HG03064 (cell line): ENCODE measurements around the gene MTARC1.

Experiments used
- ATAC-seq: cut with Tn5 transposase; IDR thresholded peaks from one replicate; pipeline ENCODE4 v1.9.1; 2021; ENCODE audit warnings: low read depth; ENCODE audit not compliant: unreplicated experiment

The MTARC1 gene

DNA sequence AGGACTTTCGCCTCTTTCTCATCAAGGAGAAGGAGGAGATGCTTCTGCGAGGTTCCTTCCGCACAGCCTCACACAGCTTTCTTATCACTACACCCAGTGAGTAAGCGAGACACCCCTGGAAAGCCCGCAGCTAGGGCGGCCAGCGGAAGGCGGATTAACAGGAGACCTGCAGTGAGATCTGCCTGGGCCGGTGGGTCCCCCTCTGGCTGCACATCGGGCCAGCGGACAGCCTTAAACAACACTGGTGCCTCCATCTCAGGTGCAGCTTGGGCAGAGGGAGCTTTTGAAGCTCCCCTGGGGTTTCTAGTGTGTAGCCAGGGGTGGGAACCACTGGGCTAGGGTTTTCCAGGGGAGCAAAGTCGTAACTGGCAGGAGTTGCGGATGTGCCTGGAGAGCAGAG, 17.5 kb upstream of the MTARC1 start:
- ATAC-seq = no peak

DNA sequence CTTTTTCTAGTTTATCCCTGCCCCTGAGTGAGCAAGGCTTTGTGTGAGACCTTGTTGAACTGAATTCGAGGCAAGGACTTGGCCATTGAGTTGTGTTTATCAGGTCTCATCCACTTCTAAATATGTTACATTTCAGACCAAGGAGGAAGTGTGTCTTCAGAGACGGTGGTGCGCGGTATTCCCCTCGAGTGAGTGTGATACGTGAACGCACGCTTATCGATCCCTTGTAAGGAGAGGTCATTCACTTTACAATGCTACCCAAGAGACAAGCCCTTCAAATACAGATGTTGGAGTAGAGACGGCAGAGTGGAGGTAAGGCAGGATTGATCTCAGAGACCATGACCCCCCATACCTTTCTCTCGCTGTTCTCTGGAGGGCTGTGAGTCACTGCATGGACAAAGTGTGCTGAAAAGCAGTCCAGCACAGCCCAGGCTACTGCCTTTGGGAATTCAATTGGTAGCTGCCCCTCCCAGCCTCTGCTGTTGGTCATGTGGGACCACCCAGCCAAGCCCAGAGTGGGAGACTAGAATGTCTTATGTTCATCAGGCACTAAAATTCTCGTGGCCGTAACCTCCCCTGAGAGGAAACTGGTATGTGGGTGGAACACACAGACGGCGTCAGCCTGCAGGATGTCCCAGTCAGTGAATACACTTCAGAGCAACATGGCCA, 16.3 kb upstream of the MTARC1 start:
- peak; percentile 63 for ATAC-seq

DNA sequence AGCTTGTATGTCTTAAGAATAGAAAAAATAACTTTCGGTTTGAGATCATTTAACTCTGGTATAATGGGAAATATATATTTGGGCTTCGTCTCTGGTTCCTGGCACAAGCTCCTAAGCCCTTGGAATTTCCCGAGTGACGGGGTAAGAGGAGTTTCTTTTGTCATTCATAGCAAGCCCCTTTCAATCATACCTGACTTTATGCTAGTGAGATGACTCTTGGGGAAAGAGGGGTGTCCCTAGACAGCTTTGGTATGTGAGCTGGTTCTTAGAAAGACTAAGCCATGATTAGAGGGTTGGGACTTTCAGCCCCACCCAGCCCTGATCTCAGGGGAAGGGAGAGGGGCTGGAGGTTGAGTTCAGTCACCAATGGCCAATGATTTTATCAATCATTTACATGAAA, 13.9 kb upstream of the MTARC1 start:
- ATAC-seq = no peak

DNA sequence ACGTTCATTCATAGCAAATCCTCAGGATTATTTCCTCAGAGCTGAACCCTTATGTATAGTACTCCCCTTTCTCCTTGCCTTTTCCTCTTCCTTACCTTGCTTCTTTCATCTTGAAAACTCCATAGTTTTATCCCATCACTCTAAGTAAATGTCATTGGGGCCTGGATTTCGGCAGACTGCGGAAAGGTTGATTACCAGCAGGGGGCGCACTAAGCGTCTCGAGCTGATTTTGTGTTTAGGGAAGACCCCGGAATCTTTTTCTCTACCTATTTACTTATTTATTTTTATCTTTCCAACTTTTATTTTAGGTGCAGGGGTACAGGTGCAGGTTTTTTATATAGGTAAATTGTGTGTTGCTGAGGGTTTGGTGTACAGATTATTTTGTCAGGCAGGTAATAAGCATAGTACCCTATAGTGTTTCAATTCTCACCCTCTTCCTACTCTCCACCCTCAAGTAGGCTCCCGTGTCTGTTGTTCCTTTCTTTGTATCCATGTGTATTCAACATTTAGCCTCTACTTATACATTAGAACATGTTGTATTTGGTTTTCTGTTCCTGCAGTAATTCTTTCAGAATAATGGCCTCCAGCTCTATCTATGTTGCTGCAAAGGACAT, 11.4 kb upstream of the MTARC1 start:
- no peak for ATAC-seq

DNA sequence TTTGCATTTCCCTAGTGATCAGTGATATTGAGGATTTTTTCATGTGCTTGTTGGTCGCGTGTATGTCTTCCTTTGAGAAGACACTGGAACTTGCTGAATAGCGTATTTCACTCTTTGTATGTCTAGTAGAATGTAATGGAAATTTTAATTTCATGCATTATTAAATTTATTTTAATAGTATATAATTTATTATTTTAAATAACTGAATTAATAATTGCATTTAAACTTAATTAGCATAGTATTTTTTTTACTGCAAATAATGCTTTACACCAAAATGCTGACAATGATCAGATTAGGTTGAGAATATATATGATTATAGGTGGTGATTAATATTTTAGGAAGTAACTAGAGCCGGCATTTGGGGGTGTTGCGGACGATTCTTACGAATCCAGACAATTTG, 10.5 kb upstream of the MTARC1 start:
- no peak for ATAC-seq

DNA sequence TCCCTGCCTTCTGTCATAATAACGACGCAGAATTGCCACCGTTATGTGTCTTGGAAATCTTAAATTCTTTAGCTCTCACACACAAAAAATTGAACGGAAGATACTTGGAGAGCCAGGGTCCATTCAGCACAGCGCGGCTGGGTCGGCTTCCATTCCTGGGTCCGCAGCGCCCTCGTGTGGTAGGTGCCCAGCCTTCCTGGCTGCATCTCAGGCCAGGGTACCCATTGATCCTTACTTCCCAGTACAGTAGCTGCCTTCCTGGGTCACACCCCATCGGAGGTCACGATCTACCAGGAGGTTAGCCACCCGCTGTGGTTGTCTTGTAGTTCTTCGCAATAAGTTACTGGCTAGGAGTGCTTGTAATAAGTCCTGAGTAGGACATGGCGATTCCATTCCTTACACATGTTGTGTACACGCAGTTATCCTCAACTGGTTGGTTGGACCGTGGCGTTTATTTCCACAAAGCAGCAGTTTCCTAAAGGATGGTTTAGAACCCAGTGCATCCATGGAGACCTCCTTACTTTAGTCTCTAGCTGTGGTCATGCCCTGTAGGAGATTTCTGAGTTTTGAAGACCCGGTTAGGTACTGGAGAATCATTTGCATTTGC, 9.9 kb upstream of the MTARC1 start:
- peak; percentile 73 for ATAC-seq

DNA sequence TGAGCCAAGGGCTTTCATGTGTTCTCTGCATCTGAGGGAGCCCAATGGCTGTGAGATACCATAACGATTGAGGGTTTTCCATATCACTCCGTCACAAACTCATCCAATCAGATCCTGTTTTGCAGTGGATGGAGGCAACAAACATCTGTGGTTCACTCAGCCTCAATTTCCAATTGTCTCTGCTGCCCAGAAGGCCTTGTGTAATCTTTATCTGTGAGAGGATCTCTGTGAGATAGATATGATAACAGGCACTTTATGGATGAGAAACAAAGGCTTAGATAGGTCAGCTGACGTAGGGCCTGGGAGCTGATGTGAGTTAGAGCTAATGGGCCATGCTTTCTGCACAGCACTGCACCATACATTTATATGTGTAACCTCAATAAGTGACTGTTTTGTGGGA, 3.3 kb upstream of the MTARC1 start:
- no peak for ATAC-seq

DNA sequence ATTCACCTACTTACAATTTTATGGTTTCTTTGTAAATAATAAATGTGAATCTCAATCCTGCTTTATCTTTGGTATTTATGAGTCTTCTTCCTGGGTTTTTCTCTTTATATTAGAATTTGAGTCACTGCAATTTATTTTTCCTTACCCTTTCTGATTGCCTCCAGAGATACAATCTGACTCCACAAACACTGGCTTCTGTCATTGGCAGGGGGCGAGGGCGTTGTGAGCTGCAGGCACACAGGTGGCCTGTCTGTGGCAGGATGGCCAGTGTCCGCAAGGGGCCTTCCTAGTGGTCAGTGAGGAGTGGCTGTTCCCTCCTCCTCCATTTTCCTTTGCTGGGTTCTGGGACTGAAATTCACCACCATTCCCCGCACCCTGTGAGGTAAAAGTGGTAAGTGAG, 2.0 kb upstream of the MTARC1 start:
- no peak for ATAC-seq

DNA sequence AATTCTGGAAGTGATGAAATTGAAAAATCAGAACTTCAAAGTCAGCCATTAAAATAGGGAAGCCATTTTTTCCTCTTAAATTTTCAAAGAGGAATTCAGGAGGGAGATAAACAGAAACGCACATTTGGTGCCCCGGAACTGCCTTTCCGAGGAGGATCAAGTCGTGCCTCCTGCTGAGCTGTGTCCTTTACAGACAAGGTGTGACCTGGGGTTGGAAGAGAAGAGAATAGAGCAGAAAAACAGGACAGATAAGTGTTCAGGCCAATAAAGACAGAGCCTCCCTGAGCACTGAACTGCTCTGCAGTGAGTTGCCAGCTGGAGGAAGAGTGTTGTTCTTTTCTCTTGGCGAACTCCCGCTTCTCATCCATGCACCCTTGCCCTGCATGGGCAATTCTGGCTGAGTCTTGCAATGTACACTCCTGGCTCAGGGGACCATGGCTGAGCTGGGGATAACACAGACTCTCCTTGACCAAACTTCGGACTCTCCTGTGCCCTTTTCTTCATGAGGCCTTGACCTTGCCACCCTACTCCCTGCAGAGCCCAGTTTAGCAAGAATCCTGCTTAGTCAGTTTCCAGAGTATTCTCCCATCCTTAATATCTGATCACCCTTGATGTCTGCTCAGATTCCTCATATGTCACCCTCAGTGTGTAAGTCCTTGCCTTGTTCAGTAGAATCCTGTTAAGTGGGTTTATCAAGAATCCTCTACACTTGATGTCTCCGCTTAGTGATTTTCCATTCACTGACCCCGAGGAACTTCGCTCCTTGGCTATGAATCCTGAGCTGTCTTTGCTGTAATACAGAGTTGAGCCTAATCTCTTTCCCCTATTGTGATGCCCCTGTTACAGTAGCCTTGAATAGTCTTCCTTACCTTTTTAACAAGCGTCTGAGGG, 1.3 kb upstream of the MTARC1 start:
- no peak for ATAC-seq

DNA sequence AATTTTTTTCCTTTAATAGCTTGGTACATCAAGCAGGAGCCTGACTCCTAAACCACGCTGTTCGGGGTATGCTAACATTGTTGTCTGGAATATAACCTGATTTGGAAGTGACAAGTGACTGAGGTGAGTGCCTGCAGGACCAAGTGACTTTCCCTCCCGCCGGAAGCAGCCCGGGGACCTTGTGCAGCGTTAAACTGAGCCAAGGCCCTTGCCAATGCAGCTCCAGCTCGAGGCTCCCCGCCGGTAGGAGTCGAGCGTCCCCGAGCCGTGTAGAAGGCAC, 716 bp upstream of the MTARC1 start:
- ATAC-seq = no peak

DNA sequence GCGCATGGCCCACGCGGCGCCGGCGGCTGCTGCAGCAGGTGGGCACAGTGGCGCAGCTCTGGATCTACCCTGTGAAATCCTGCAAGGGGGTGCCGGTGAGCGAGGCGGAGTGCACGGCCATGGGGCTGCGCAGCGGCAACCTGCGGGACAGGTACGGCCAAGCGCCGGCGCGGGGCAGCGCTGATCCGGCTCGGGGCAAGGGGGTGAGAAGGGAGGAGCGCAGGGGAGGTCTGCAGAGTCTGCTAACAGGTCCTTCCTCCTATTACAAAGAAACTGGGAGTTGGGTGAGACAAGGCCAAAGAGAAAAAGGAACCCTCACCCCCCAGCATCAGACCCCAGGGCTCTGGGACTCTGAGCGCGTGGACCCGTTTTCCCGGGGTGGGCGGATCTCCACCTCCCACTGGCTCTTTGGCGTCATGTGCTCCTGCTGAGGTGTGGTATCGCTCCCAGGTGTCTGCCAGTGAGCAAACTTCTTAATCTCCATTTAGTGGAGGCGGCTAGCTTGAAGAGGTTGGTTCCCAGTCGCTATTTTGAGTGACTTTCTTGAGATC, 431 bp downstream of the MTARC1 start:
- no peak for ATAC-seq

DNA sequence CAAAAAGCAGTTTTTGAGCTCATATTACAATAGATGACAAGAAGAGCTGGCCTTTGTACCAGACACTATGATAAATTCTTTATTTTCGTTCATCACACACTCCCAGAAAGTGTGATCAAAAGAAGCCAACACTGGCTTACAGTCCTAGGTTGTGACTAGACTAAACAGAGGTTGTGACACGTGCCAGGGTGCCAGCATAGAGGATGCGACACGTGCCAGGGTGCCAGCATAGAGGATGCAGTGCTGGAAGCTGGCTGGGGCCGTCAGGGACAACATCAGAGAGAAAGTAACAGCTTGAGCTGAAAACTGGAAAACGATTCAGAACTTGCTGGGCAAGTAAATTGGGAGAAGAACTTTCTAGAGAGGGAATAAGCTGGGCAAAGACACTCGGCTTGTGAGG, 2.2 kb downstream of the MTARC1 start:
- no peak for ATAC-seq

DNA sequence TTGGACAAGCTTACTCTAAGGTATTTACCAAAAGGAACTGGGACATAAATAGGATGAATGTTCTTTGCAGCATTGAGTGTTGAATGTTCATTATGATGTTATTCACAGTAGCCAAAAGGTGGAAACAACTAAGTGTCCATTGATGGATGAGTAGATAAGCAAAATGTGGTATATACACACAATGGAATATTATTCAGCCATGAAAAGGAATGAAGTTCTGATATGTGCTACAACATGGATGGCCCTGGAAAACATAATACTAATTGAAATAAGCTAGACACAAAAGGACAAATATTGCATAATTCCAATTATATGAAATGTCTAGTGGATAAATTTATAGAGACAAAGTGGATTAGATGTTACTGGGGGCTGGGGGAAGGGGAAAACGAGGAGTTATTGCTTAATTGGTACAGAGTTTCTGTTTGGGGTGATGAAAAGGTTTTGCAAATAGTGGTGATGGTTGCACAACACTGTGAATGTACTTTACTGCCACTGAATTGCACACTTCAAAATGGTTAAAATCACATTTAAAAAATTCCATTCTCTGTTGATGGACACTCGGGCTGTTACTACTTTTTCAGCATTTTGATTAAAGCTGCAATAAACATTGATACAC, 2.9 kb downstream of the MTARC1 start:
- ATAC-seq = no peak

DNA sequence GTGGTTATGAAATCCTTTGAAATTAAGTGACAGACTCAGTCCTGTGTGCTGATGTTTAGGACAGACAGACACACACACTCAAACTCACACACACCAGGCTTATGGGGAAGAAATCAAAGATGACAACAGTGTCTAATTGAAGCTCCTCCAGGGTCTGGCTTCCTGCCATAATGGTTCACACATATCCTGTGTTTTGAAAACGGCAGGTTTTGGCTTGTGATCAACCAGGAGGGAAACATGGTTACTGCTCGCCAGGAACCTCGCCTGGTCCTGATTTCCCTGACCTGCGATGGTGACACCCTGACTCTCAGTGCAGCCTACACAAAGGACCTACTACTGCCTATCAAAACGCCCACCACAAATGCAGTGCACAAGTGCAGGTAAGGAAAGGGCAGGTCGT, 4.6 kb downstream of the MTARC1 start:
- no peak for ATAC-seq

DNA sequence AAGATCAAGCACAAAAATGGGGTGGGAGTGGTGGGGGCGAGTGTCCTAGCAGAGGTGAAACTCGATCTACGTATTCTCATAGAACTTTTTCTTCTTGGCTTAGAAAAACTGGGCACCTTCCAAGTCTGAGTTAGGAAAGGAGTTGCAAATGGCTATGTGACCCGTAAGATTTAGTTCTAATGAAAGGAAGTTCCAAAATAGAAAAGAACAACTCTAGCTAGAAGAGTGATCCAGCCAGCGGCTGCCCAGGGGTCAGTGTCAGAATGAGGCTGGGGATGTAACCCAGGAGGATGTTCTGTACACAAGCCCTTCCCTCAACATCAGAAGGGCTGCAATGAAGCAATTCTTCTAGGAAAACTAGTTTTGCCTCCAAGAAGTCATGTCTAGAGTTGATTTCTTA, 5.2 kb downstream of the MTARC1 start:
- ATAC-seq = no peak

DNA sequence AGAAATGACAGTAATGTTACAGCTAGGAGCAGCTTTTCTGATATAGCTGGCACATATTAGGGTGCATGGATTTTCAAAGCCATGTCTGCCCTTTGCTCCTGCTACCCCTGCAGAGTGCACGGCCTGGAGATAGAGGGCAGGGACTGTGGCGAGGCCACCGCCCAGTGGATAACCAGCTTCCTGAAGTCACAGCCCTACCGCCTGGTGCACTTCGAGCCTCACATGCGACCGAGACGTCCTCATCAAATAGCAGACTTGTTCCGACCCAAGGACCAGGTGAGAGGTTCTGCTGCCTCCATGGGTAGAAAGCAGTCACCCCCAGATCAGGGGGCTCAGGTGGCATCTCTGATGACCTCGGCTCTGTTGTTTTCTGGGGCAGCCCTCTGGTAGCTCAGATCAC, 9.8 kb downstream of the MTARC1 start:
- ATAC-seq = no peak

DNA sequence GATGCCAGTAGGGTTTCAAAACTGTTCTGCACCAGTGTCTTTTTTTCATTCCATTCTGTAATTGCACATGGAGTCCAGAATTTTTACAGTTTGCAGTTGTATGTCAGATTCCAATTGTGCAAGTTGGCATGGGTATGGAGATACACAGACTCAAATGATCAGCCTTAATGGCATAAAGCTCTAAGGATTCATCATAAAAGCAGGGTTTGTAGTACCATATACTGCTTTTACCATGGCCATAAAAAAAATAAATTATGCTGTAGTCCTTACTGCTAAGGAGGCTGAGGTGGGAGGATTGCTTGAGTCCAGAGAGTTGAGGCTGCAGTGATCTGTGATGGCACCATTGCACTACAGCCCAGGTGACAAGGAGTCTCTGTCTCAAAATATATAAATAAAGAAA, 10.3 kb downstream of the MTARC1 start:
- no peak for ATAC-seq

DNA sequence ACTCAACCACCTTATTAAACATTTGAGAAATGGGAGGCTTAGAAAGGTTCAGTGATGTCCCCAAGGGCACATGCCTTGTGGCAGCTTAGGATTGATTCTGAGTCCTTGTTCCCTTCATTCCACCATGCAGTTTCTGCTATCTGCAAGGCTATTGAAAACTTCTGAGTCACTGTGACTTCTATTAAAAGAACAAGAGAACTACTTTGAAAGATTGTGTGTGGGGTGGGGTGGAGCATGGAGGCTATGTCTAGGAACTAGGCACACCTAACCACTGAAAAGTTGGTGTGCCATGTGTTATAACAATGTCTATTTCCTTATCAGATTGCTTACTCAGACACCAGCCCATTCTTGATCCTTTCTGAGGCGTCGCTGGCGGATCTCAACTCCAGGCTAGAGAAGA, 10.8 kb downstream of the MTARC1 start:
- ATAC-seq = no peak

DNA sequence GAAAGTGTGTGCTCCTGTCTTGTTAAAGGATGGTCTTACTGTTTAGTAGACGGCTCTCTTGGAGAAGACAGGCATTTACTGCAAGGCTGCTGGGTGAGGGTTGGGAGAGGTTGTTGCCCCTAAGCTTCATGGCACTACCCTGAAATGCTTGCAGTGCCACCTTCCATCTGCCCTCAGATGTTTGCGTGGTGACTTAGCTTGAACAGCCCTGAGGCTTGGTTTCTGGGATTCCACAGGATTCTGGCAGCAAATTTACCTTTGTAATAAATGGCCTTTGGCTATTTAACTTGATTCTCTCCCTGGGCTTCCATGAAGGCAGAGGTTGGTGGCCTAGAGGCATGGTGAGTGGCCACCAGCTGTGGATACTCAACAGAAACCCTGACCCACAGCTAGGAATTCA, 11.6 kb downstream of the MTARC1 start:
- no peak for ATAC-seq

DNA sequence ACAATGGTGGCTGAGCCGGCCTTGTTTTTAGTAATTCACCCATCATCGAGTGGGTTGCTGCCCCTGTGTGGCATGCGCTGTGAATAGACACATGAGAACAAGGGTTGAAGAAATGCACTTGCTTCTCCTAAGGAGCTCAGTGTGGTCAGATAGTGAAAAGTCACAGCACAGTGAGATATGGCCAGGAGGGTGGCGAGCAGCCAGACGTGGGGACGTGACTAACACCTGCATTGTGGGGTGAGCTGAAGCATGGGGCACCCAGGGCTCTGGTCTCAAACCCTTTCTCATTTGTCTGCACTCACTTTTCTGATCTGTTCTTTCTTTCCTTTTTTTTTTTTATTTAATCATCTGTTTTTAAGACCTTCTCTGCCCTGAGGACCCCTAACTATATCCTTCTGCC, 13.5 kb downstream of the MTARC1 start:
- no peak for ATAC-seq
